CD4-positive, alpha-beta memory T cell (primary cell): Measurements from ENCODE around the gene SPATA6L. TPM values are rescaled to one million over a fixed set of nuclear protein-coding genes. Genes with fewer than 3 reads are reported as not detected.
A peak's percentile ranks its signal among the peaks of the same experiment; 100 is the strongest.

Source experiments
- CTCF ChIA-PET: fragments of 350-600 bp; sonication (Branson Sonifier 250); formaldehyde crosslinking; loops from one replicate; lab custom pipeline; 2021; ENCODE audit warnings: inconsistent platforms; ENCODE audit not compliant: partially characterized antibody; lab: Charles Lee
- POLR2A ChIA-PET: fragments of 350-600 bp; sonication (Branson Sonifier 250); formaldehyde crosslinking; loops from one replicate; lab custom pipeline; 2021; ENCODE audit not compliant: partially characterized antibody; lab: Charles Lee
- DNase-seq, 5 donors: peaks; one replicate each; pipeline versions ENCODE4 v3.0.0 to v3.0.0-alpha.2; 2020 to 2022; ENCODE audit warnings: mixed read lengths in 1 of 5
- H3K27ac ChIP-seq: one replicate; pipeline ENCODE4 v1.7.0; 2013; ENCODE audit warnings: low read depth, low read length
- H3K27me3 ChIP-seq: 2 replicates; pipeline ENCODE4 v1.7.0; 2013; ENCODE audit warnings: mild to moderate bottlenecking, low read length, moderate library complexity; ENCODE audit not compliant: insufficient read depth
- H3K36me3 ChIP-seq: 2 replicates; pipeline ENCODE4 v1.7.0; 2013; ENCODE audit warnings: mild to moderate bottlenecking, low read length, moderate library complexity; ENCODE audit not compliant: insufficient read depth
- H3K4me1 ChIP-seq: 2 replicates; pipeline ENCODE4 v1.7.0; 2013; ENCODE audit warnings: mild to moderate bottlenecking, low read length, moderate library complexity; ENCODE audit not compliant: insufficient read depth
- H3K4me3 ChIP-seq, 2 donors: one replicate each; pipeline ENCODE4 v1.7.0; 2013; ENCODE audit warnings: low read length in 2 of 2, mild to moderate bottlenecking in 1 of 2
- H3K9me3 ChIP-seq, 2 donors: one replicate each; pipeline ENCODE4 v1.7.0; 2013; ENCODE audit warnings: low read length in 2 of 2, control low read depth in 1 of 2; ENCODE audit not compliant: control insufficient read depth in 1 of 2
- H3K27ac Mint-ChIP-seq, 7 donors: one replicate each; pipeline ENCODE4 v1.8.0; 2020 to 2021; ENCODE audit warnings: mixed read lengths in 7 of 7, mild to moderate bottlenecking in 6 of 7, inconsistent platforms in 3 of 7, moderate library complexity in 3 of 7
- H3K27me3 Mint-ChIP-seq, 2 donors: one replicate each; pipeline ENCODE4 v1.8.0; 2020 to 2021; ENCODE audit warnings: mixed read lengths in 2 of 2
- H3K36me3 Mint-ChIP-seq, 2 donors: one replicate each; pipeline ENCODE4 v1.8.0; 2020 to 2021; ENCODE audit warnings: mixed read lengths in 2 of 2, inconsistent platforms in 1 of 2, mild to moderate bottlenecking in 1 of 2
- H3K4me1 Mint-ChIP-seq, 4 donors: one replicate each; pipeline ENCODE4 v1.8.0; 2020 to 2021; ENCODE audit warnings: mixed read lengths in 4 of 4, mild to moderate bottlenecking in 1 of 4
- H3K4me3 Mint-ChIP-seq, 8 donors: one replicate each; pipeline ENCODE4 v1.8.0; 2020 to 2021; ENCODE audit warnings: mixed read lengths in 8 of 8, mild to moderate bottlenecking in 7 of 8, moderate library complexity in 6 of 8, inconsistent platforms in 3 of 8
- H3K9me3 Mint-ChIP-seq, 8 donors: one replicate each; pipeline ENCODE4 v1.8.0; 2020 to 2021; ENCODE audit warnings: mixed read lengths in 8 of 8, mild to moderate bottlenecking in 5 of 8, inconsistent platforms in 3 of 8, moderate library complexity in 1 of 8
- intact Hi-C: fragments of 100-400 bp; cut with micrococcal nuclease; formaldehyde crosslinking; loops from one replicate; pipeline ENCODE4 v1.15.1; 2023
- polyA plus RNA-seq, 2 donors: library from polyadenylated mRNA; unstranded; fragments of 300-500 nt; fragmentation: Illumina TruSeq; gene quantifications; one replicate each; pipeline ENCODE4 v1.2.3, GENCODE V29; 2021
- total RNA-seq, 2 experiments: library from RNA; stranded (reverse); gene quantifications; one replicate each; pipeline ENCODE4 v1.2.3, GENCODE V29; 2021

SPATA6L gene
- total and polyA plus RNA-seq, 4 experiments from 2014 or later: 1.9 to 3.4 TPM; not detected in 2

DNA sequence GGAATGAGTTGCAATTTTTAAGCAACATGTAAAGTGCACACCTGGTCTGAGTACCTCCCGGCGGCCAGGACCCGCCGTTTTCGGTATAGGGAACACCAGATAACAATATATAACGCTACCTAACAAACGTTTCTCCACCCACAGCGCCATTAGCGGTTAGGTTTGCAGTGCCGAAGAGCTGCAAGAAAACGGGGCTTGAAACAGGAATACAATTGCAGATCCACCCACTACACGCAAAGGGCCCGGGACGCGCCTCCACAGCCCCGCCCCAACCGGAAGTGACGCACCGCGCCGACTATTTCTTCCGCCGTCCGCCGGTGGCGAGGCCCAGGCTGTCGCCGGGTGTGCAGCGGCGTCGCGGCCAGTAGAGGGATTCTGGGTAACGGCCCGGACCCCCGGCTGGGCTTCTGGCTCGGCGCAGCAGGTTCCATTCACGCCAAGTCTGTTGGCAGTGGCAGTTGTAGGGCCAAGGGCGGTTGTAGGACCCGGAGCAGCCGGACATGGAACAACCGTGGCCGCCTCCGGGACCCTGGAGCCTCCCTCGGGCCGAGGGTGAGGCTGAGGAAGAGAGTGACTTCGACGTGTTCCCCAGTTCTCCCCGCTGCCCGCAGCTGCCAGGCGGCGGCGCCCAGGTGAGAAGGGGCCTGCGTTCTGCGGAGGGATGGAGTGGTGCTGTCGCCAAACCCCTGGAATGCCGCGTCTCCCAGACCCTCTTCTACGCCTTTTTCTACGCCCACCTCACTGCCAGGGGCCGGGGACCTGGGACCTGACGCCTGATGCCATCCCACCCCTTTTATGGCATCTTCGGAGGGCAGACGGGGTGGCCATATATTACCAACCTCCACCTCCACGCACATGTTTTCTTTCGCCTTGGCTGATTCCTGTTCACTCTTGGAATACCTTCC, 13.2 kb upstream of the SPATA6L start, which contains the start of gene CDC37L1:
TSS of gene CDC37L1 (plus strand) at position 302 of the 905 bp plus-strand sequence. CDS start at position 501, 199 bp downstream.
- H3K27ac Mint-ChIP-seq: no peak within 1 kb of the TSS
- peaks cover 36% of the 10 kb centered on the region for H3K4me1 ChIP-seq
- peak; percentile 97 to 99 (median 99) for DNase-seq
- ChIA-PET CTCF (interaction anchor here (0.5 to 1.4 kb wide), 3 partner anchors 14 to 306 kb away, joined by 3 to 13 read pairs (median 3); partner anchors contain the start of gene SPATA6L), POLR2A (interaction anchor here (0.6 to 1.8 kb wide), 25 partner anchors 9 to 1836 kb away, joined by 3 to 74 read pairs (median 4); partner anchors contain the start of genes AK3, CD274, JAK2 and PLGRKT)
- peaks cover 11 to 16% (median 11%) of the 10 kb centered on the region in 4 donors for H3K4me1 Mint-ChIP-seq
- H3K36me3 ChIP-seq: no peaks in the 10 kb centered on the region
- peak within 1 kb of the TSS; percentile 94 for H3K27ac ChIP-seq
- H3K9me3 ChIP-seq: no peaks in the 10 kb centered on the region
- H3K4me3 Mint-ChIP-seq: no peak within 1 kb of the TSS
- no peaks in the 10 kb centered on the region for H3K27me3 ChIP-seq
- peaks cover 6 to 12% of the 10 kb centered on the region in 2 donors for H3K36me3 Mint-ChIP-seq
- no peaks in the 10 kb centered on the region for H3K27me3 Mint-ChIP-seq
- H3K9me3 Mint-ChIP-seq: peaks cover 0 to 4% (median 0%) of the 10 kb centered on the region in 8 donors
- peak within 1 kb of the TSS; percentile 72 to 80 for H3K4me3 ChIP-seq
- intact Hi-C loops: loop anchor here (1.0 to 10.0 kb wide), 10 partner anchors 17 to 2005 kb away; partner anchors contain the start of genes AK3, JAK2, PLGRKT and PLPP6

GRCh38 chr9:4678679-4679267, 12.5 kb upstream of the SPATA6L start:
- H3K4me3 ChIP-seq: peak overlapping the region; percentile 51 to 72
- H3K27me3 Mint-ChIP-seq: no peaks in the 10 kb centered on the region
- H3K4me3 Mint-ChIP-seq: no peak overlapping the region
- peak overlapping the region; percentile 94 for H3K27ac ChIP-seq
- peaks cover 7 to 13% (median 8%) of the 10 kb centered on the region in 4 donors for H3K4me1 Mint-ChIP-seq
- peaks cover 33% of the 10 kb centered on the region for H3K4me1 ChIP-seq
- POLR2A ChIA-PET: interaction anchor here (0.6 to 2.9 kb wide), 26 partner anchors 9 to 1835 kb away, joined by 3 to 74 read pairs (median 5); partner anchors contain the start of genes AK3, CD274, JAK2 and PLGRKT
- H3K36me3 Mint-ChIP-seq: peaks cover 6 to 8% of the 10 kb centered on the region in 2 donors
- intact Hi-C loops: loop anchor here (1.0 to 5.0 kb wide), 9 partner anchors 16 to 1834 kb away; partner anchors contain the start of genes AK3, JAK2, PLGRKT and PLPP6
- DNase-seq: no peak
- no peak overlapping the region for H3K27ac Mint-ChIP-seq
- H3K9me3 ChIP-seq: no peaks in the 10 kb centered on the region
- CTCF ChIA-PET: interaction anchor here (0.5 to 1.4 kb wide), 3 partner anchors 13 to 307 kb away, joined by 3 to 13 read pairs (median 3); partner anchors contain the start of gene SPATA6L
- H3K27me3 ChIP-seq: no peaks in the 10 kb centered on the region
- no peaks in the 10 kb centered on the region for H3K36me3 ChIP-seq
- H3K9me3 Mint-ChIP-seq: peaks cover 0 to 4% (median 0%) of the 10 kb centered on the region in 8 donors

DNA sequence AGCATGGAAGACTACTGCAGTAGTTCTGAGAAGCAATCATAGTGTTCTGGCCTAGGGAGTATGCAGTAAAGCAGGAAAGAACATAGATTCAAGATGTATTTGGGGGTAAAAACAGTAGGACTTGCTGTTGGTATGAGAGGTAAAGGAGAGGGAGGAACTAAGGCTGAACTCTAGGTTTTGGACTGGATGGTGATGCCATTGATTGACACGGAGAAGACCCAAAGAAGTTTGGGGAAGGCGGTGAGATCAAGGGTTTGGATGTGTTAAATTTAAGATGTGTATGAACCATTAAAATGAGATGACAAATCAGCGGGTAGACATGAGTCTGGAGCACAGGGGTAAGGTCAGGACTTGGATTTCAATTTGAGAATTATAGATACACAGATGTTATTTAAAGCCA, 11.1 kb upstream of the SPATA6L start:
- H3K27me3 ChIP-seq: no peaks in the 10 kb centered on the region

DNA sequence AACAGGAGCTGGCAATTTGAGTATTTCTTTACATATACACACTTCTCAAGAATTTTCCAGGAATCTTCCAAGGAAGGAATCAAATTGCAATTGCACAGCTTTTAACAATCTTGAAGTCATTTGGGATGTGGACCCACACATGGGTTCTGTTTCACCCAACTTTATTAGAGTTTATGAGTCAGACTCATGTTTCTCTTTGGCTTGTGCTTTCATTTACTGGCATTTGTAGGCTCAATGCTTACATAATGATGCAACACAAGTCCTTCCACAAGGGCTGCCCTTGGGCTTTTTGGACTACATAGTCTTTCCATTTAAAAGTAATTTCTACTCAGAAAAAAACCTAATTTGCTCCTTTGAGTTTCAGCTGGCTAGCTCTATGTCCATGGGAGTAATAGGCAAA, 8.5 kb upstream of the SPATA6L start:
- POLR2A ChIA-PET: interaction anchor here (1.5 kb wide), 1 partner anchor 9 kb away, joined by 6 read pairs; the partner anchor contains the start of gene SPATA6L

More for the DNA sequence above, 11.1 kb upstream of the SPATA6L start:
- no peak overlapping the region for H3K4me3 Mint-ChIP-seq
- peaks cover 0 to 6% (median 0%) of the 10 kb centered on the region in 4 donors for H3K4me1 Mint-ChIP-seq
- DNase-seq: no peak
- no peaks in the 10 kb centered on the region for H3K36me3 ChIP-seq
- H3K4me1 ChIP-seq: peaks cover 26% of the 10 kb centered on the region
- ChIA-PET CTCF (interaction anchor here (0.8 to 2.1 kb wide), 4 partner anchors 12 to 115 kb away, joined by 3 to 16 read pairs (median 4); partner anchors contain the start of genes PLPP6, RCL1 and SPATA6L), POLR2A (interaction anchor here (0.6 to 2.9 kb wide), 14 partner anchors 8 to 1201 kb away, joined by 3 to 17 read pairs (median 3); partner anchors contain the start of genes AK3, PLGRKT, PLPP6 and RFX3)
- intact Hi-C loops: loop anchor here (5.0 kb wide), 4 partner anchors 75 to 1150 kb away; partner anchors contain the start of genes JAK2, PLGRKT and RFX3
- no peak overlapping the region for H3K4me3 ChIP-seq
- H3K9me3 ChIP-seq: no peaks in the 10 kb centered on the region
- H3K27ac ChIP-seq: no peak overlapping the region
- H3K27ac Mint-ChIP-seq: no peak overlapping the region
- H3K27me3 Mint-ChIP-seq: no peaks in the 10 kb centered on the region
- peaks cover 0 to 4% (median 0%) of the 10 kb centered on the region in 8 donors for H3K9me3 Mint-ChIP-seq
- peaks cover 2 to 6% of the 10 kb centered on the region in 2 donors for H3K36me3 Mint-ChIP-seq

DNA sequence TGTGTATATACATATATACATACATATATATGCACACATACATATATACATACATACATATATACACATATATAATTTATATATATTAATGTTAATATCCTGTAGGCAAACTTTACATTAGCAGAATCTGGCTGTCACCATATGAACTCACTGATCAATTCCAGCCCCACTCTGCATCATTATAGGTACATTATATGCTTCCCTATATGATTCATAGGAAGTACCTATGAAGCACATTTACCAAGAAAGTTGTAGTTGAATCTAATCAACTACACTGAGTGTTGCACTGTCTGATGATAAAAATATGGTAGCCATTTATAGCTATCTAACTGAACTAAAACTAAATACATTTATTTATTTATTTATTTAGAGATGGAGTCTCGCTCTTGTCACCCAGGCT, 5.5 kb upstream of the SPATA6L start:
- DNase-seq: no peak
- ChIA-PET CTCF (no interaction called here), POLR2A (interaction anchor here (0.6 kb wide), 1 partner anchor 74 kb away, joined by 3 read pairs; no protein-coding TSS in a partner anchor)
- no peak overlapping the region for H3K4me3 Mint-ChIP-seq
- H3K27me3 ChIP-seq: no peaks in the 10 kb centered on the region
- no peak overlapping the region for H3K27ac Mint-ChIP-seq
- H3K36me3 ChIP-seq: no peaks in the 10 kb centered on the region
- intact Hi-C loops: no loop called here
- H3K4me1 ChIP-seq: peaks cover 19% of the 10 kb centered on the region
- peaks cover 2 to 6% of the 10 kb centered on the region in 2 donors for H3K36me3 Mint-ChIP-seq
- no peak overlapping the region for H3K4me3 ChIP-seq
- H3K4me1 Mint-ChIP-seq: peaks cover 17 to 23% (median 19%) of the 10 kb centered on the region in 4 donors
- no peaks in the 10 kb centered on the region for H3K9me3 ChIP-seq
- H3K27me3 Mint-ChIP-seq: peaks cover 0 to 1% of the 10 kb centered on the region in 2 donors
- peaks cover 0 to 4% (median 0%) of the 10 kb centered on the region in 8 donors for H3K9me3 Mint-ChIP-seq
- H3K27ac ChIP-seq: no peak overlapping the region

More for the DNA sequence above, 8.5 kb upstream of the SPATA6L start:
- no peak overlapping the region for H3K27ac ChIP-seq
- H3K36me3 ChIP-seq: no peaks in the 10 kb centered on the region
- no peak overlapping the region for H3K4me3 Mint-ChIP-seq
- H3K27ac Mint-ChIP-seq: no peak overlapping the region
- H3K36me3 Mint-ChIP-seq: peaks cover 2 to 6% of the 10 kb centered on the region in 2 donors
- peaks cover 0 to 1% of the 10 kb centered on the region in 2 donors for H3K27me3 Mint-ChIP-seq
- peaks cover 0 to 4% (median 0%) of the 10 kb centered on the region in 4 donors for H3K4me1 Mint-ChIP-seq
- peaks cover 7% of the 10 kb centered on the region for H3K4me1 ChIP-seq
- DNase-seq: no peak
- peaks cover 0 to 4% (median 0%) of the 10 kb centered on the region in 8 donors for H3K9me3 Mint-ChIP-seq
- H3K9me3 ChIP-seq: no peaks in the 10 kb centered on the region
- CTCF ChIA-PET: interaction anchor here (0.8 to 1.7 kb wide), 4 partner anchors 9 to 84 kb away, joined by 3 to 11 read pairs (median 5); partner anchors contain the start of genes PLPP6 and SPATA6L
- H3K4me3 ChIP-seq: no peak overlapping the region
- no peaks in the 10 kb centered on the region for H3K27me3 ChIP-seq
- intact Hi-C loops: loop anchor here (5.0 kb wide), 4 partner anchors 72 to 1147 kb away; partner anchors contain the start of genes JAK2, PLGRKT and RFX3

DNA sequence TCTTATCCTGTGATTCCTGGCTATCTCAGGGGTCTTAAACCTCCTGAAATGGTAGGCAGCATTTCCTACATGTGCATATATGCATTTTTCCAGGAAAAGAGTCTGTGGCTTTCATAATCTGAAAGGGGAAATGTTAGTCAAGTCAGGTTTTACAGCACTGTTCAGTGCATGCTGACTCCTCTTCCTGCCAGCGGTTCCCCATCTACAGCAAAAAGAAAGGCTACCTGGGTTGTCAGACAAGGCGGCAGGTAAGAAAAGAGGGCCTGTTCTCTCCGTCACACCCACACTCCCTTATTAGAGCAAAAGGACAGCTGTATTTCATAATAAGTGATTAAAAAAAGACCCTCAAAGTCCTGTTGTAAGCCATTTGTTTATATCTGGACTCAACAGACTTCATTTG, 4.3 kb upstream of the SPATA6L start:
- peaks cover 0 to 3% of the 10 kb centered on the region in 2 donors for H3K36me3 Mint-ChIP-seq
- no peaks in the 10 kb centered on the region for H3K36me3 ChIP-seq
- peaks cover 25 to 31% (median 31%) of the 10 kb centered on the region in 4 donors for H3K4me1 Mint-ChIP-seq
- intact Hi-C loops: no loop called here
- no peaks in the 10 kb centered on the region for H3K27me3 ChIP-seq
- H3K4me3 ChIP-seq: no peak overlapping the region
- H3K4me3 Mint-ChIP-seq: no peak overlapping the region
- CTCF ChIA-PET: interaction anchor here (1.5 kb wide), 1 partner anchor 10 kb away, joined by 4 read pairs; no protein-coding TSS in a partner anchor
- peaks cover 0 to 2% (median 0%) of the 10 kb centered on the region in 8 donors for H3K9me3 Mint-ChIP-seq
- DNase-seq: no peak
- no peak overlapping the region for H3K27ac ChIP-seq
- peaks cover 0 to 1% of the 10 kb centered on the region in 2 donors for H3K27me3 Mint-ChIP-seq
- POLR2A ChIA-PET: interaction anchor here (1.3 to 1.5 kb wide), 2 partner anchors 7 to 9 kb away, joined by 3 to 6 read pairs; partner anchors contain the start of gene CDC37L1
- no peaks in the 10 kb centered on the region for H3K9me3 ChIP-seq
- H3K27ac Mint-ChIP-seq: no peak overlapping the region
- H3K4me1 ChIP-seq: peaks cover 31% of the 10 kb centered on the region
